K562 (cell line): ENCODE results near the gene FANCG. TPM values are rescaled to one million over a fixed set of nuclear protein-coding genes. Genes with fewer than 3 reads are reported as not detected.
A peak's percentile ranks its signal among the peaks of the same experiment; 100 is the strongest.

Source experiments
- ATAC-seq: fragments of 200-7000 bp; cut with Tn5 transposase; 3 replicates; pipeline ENCODE4 v1.9.1; 2020; ENCODE audit warnings: moderate library complexity
- BruUV-seq: library from RNA; stranded (reverse); fragments of 400-500 nt; replicated peaks from 2 replicates; lab custom pipeline; 2021; lab: Mats Ljungman, UMichigan
- CTCF ChIA-PET: fragments of 300-600 bp; formaldehyde crosslinking; extraction: SDS; loops from one replicate; lab custom pipeline; 2021; ENCODE audit warnings: low intra/inter-chr PET ratio; lab: Yijun Ruan, JAX
- POLR2A ChIA-PET: fragments of 300-600, 350-650 bp; sonication (Branson Sonifier 250); formaldehyde crosslinking; extraction: SDS; loops from one replicate; lab custom pipeline; 2021; ENCODE audit warnings: antibody characterized with exemption, inconsistent platforms; lab: Yijun Ruan, JAX
- DNase-seq, 4 experiments: peaks; one replicate each; pipeline versions ENCODE4 v3.0.0 to v3.0.0-alpha.2; 2011 to 2018; ENCODE audit warnings: low spot score in 3 of 4, mixed read lengths in 3 of 4; ENCODE audit errors: extremely low read depth in 1 of 4
- FAIRE-seq: peaks from 2 replicates; lab custom pipeline; 2011; peaks lifted over from hg19 to GRCh38; lab: Jason Lieb, UNC
- H2AFZ ChIP-seq: 2 replicates; pipeline ENCODE4 v1.6.0; 2011; ENCODE audit warnings: low read depth, low read length, control low read depth, inconsistent platforms
- H3K27ac ChIP-seq: fragments of 200-600 bp; 3 replicates; pipeline ENCODE4 v1.8.0; 2011; ENCODE audit warnings: low read depth, mild to moderate bottlenecking, control low read depth, inconsistent platforms, low read length, moderate library complexity, mixed read lengths; ENCODE audit errors: extremely low read depth
- H3K27me3 ChIP-seq, 2 experiments: fragments of 300-600 bp in 1 of 2; 2 replicates in 1 of 2; 3 replicates in 1 of 2; pipeline versions ENCODE4 v1.6.0 to v1.8.0; 2011; ENCODE audit warnings: inconsistent platforms in 2 of 2, low read length in 2 of 2, mild to moderate bottlenecking in 1 of 2, mixed read lengths in 1 of 2, moderate library complexity in 1 of 2; ENCODE audit not compliant: control insufficient read depth in 2 of 2, insufficient read depth in 2 of 2
- H3K36me3 ChIP-seq: fragments of 300-600 bp; 3 replicates; pipeline ENCODE4 v1.8.0; 2011; ENCODE audit warnings: mild to moderate bottlenecking, low read length, inconsistent platforms; ENCODE audit not compliant: control insufficient read depth, insufficient read depth
- H3K4me1 ChIP-seq, 2 experiments: fragments of 200-600 bp in 1 of 2; replicated peaks in 1 of 2; 2 replicates in 1 of 2; 3 replicates in 1 of 2; pipeline versions ENCODE4 v1.5.1 to v1.8.0; 2011; ENCODE audit warnings: inconsistent platforms in 2 of 2, low read length in 2 of 2, mild to moderate bottlenecking in 1 of 2, mixed read lengths in 1 of 2, moderate library complexity in 1 of 2; ENCODE audit not compliant: control insufficient read depth in 2 of 2, insufficient read depth in 2 of 2
- H3K4me2 ChIP-seq: 2 replicates; pipeline ENCODE4 v1.6.1; 2011; ENCODE audit warnings: low read length, control low read depth, inconsistent platforms, mixed read lengths; ENCODE audit not compliant: insufficient read depth
- H3K4me3 ChIP-seq: fragments of 200-600 bp; sonication (generic), shearing (Covaris generic); 2 replicates; pipeline ENCODE4 v1.5.1; 2016; ENCODE audit warnings: control low read depth, inconsistent platforms
- H3K79me2 ChIP-seq: fragments of 200-600 bp; 3 replicates; pipeline ENCODE4 v1.8.0; 2011; ENCODE audit warnings: low read length, inconsistent platforms; ENCODE audit not compliant: control insufficient read depth, insufficient read depth
- H3K9ac ChIP-seq, 2 experiments: 2 replicates each; pipeline versions ENCODE4 v1.6.0 to v1.6.1; 2011; ENCODE audit warnings: low read depth in 2 of 2, low read length in 2 of 2, control low read depth in 1 of 2, inconsistent platforms in 1 of 2, mild to moderate bottlenecking in 1 of 2, mixed read lengths in 1 of 2; ENCODE audit not compliant: insufficient read depth in 1 of 2
- H3K9me1 ChIP-seq: one replicate; pipeline ENCODE4 v1.6.0; 2011; ENCODE audit warnings: inconsistent platforms, mild to moderate bottlenecking, low read length, moderate library complexity; ENCODE audit not compliant: control insufficient read depth, insufficient read depth
- H3K9me3 ChIP-seq: replicated peaks from 2 replicates; pipeline ENCODE4 v1.5.1; 2011; ENCODE audit warnings: low read depth, low read length, inconsistent platforms; ENCODE audit not compliant: control insufficient read depth, insufficient read depth
- H4K20me1 ChIP-seq: replicated peaks from 2 replicates; pipeline ENCODE4 v1.6.1; 2011; ENCODE audit warnings: low read length, inconsistent platforms, mixed read lengths; ENCODE audit not compliant: control insufficient read depth, insufficient read depth
- CHCHD3 ChIP-seq: fragments of 250-450 bp; sonication (Bioruptor Pico); IDR thresholded peaks from 2 replicates; pipeline ENCODE4 v2.1.2; 2022; ENCODE audit warnings: mild to moderate bottlenecking
- GTF2E2 ChIP-seq: fragments of 200-800 bp; sonication (Bioruptor generic); IDR thresholded peaks from 2 replicates; pipeline ENCODE4 v1.6.1; 2016; ENCODE audit warnings: missing genetic modification characterization, missing compliant biosample characterization
- KLF10 ChIP-seq: fragments of 250-450 bp; sonication (Bioruptor Pico); IDR thresholded peaks from 2 replicates; pipeline ENCODE4 v1.6.1; 2021; ENCODE audit warnings: matching md5 sums
- KLF6 ChIP-seq: fragments of 250-450 bp; sonication (Bioruptor Pico); IDR thresholded peaks from 2 replicates; pipeline ENCODE4 v1.4.0; 2020; ENCODE audit warnings: mild to moderate bottlenecking, moderate library complexity, borderline replicate concordance
- MCM5 ChIP-seq: fragments of 450-650 bp; IDR thresholded peaks from 2 replicates; pipeline ENCODE4 v1.6.1; 2016; ENCODE audit warnings: low read depth
- NFIX ChIP-seq: fragments of 250-450 bp; sonication (Bioruptor Pico); IDR thresholded peaks from 2 replicates; pipeline ENCODE4 v1.4.0; 2020; ENCODE audit warnings: low read depth, mild to moderate bottlenecking, moderate library complexity
- PTBP1 ChIP-seq: fragments of 200-400 bp; formaldehyde crosslinking; IDR thresholded peaks from 2 replicates; pipeline ENCODE4 v1.6.1; 2017; ENCODE audit warnings: low read depth, low read length
- RBM15 ChIP-seq: fragments of 200-400 bp; formaldehyde crosslinking; IDR thresholded peaks from 2 replicates; pipeline ENCODE4 v1.6.1; 2018; ENCODE audit warnings: mild to moderate bottlenecking, low read length, moderate library complexity; ENCODE audit not compliant: insufficient read depth
- STAT6 ChIP-seq: sonication (generic); formaldehyde crosslinking; IDR thresholded peaks from 2 replicates; pipeline ENCODE4 v1.8.1; 2023; ENCODE audit warnings: mild to moderate bottlenecking, missing genetic modification reagents
- TCFL5 ChIP-seq: fragments of 250-450 bp; sonication (Bioruptor Pico); conservative IDR thresholded peaks from 2 replicates; pipeline ENCODE4 v1.6.1; 2021; ENCODE audit warnings: mild to moderate bottlenecking, moderate library complexity, matching md5 sums
- TEAD4 ChIP-seq, 2 experiments: sonication (generic) in 1 of 2; formaldehyde crosslinking in 1 of 2; IDR thresholded peaks; 2 replicates each; pipeline versions ENCODE4 v1.6.1 to v1.8.0; 2012 to 2022; ENCODE audit warnings: borderline replicate concordance in 1 of 2, inconsistent platforms in 1 of 2, low read length in 1 of 2, mild to moderate bottlenecking in 1 of 2, missing genetic modification reagents in 1 of 2
- TSC22D4 ChIP-seq: fragments of 450-650 bp; IDR thresholded peaks from 2 replicates; pipeline ENCODE4 v1.6.1; 2016; ENCODE audit warnings: missing genetic modification characterization, missing biosample characterization, control low read depth
- ZNF146 ChIP-seq: IDR thresholded peaks from one replicate; pipeline ENCODE4 v1.6.1; 2018; ENCODE audit warnings: missing compliant biosample characterization; ENCODE audit not compliant: unreplicated experiment
- WGBS: fragments of 100-300 bp; shearing (Covaris generic); methylation state at CpG from one replicate; pipeline ENCODE4 v1.1.6; 2016; ENCODE audit warnings: low coverage, mixed read lengths; ENCODE audit not compliant: insufficient coverage; ENCODE audit errors: missing lambda C conversion rate; 5-methylcytosine and 5-hydroxymethylcytosine counted together
- in situ Hi-C: fragments of 300-500 bp; cut with MboI; formaldehyde crosslinking; loops from 4 replicates; pipeline ENCODE4 v1.15.0; 2018; ENCODE audit warnings: inconsistent platforms, mixed read lengths
- intact Hi-C: fragments of 100-400 bp; cut with micrococcal nuclease; formaldehyde crosslinking; loops from 2 replicates; pipeline ENCODE4 v1.14.2; 2022
- polyA plus RNA-seq, 8 experiments: library from polyadenylated mRNA; depleted of rRNA in 4 of 8; stranded (reverse) in 5 of 8; unstranded in 3 of 8; fragments of >200 nt; fragmentation: Nextera tagmentation in 2 of 8; fragmentation: Illumina TruSeq in 1 of 8; extraction: Ambion mirVana in 2 of 8; extraction: Trizol in 1 of 8; gene quantifications; 2 replicates each; pipeline versions ENCODE4 v1.2.1 to v1.2.3, GENCODE V29; 2011 to 2014; ENCODE audit warnings: inconsistent platforms in 1 of 8, missing spikeins in 1 of 8
- total RNA-seq, 7 experiments: library from RNA; depleted of rRNA in 6 of 7; stranded (reverse); fragments of >200 nt in 6 of 7; fragmentation: Illumina TruSeq in 2 of 7; extraction: Trizol in 2 of 7; gene quantifications; 2 replicates each; pipeline versions ENCODE4 v1.2.1 to v1.2.3, GENCODE V29; 2011 to 2021; ENCODE audit warnings: low replicate concordance in 1 of 7

FANCG gene
- total and polyA plus RNA-seq, 9 of the 15 experiments (the other 6 are each of a cell fraction or from before 2014, with no cell fraction given) = 7.5 to 43.9 (median 31.0) TPM

- peak overlapping the region; percentile 96 for H3K4me2 ChIP-seq
- H2AFZ ChIP-seq = peak overlapping the region; percentile 96; the same call in 1 of the 2 replicates
These were observed 24.0 kb upstream of the FANCG start for GRCh38 chr9:35103660-35104191.

More at GRCh38 chr9:35103660-35104191, 24.0 kb upstream of the FANCG start:
- BruUV-seq = no TSS peak
- no peaks in the 10 kb centered on the region for H3K9me1 ChIP-seq
- ATAC-seq = no peak
- POLR2A ChIA-PET = interaction anchor here (0.6 to 1.7 kb wide), 6 partner anchors 13 to 416 kb away, joined by 3 to 6 read pairs (median 4); partner anchors contain the start of gene FANCG
- H3K27ac ChIP-seq = peak overlapping the region; percentile 89
- H3K4me1 ChIP-seq = peaks cover 20 to 27% of the 10 kb centered on the region in 2 experiments; a peak in 4 of 5 replicates
- no peak for TF ChIP-seq KLF10 (CRISPR knock-in tag)
- TF ChIP-seq NFIX (CRISPR knock-in tag) = no peak
- TF ChIP-seq PTBP1 = no peak
- no peak for TF ChIP-seq TEAD4 (IDR thresholded peaks at IDR 0.05; ENCODE audit: low read length)
- TF ChIP-seq TEAD4 (CRISPR knock-in tag; IDR thresholded peaks at IDR 0.05; ENCODE audit: borderline replicate concordance) = no peak
- TF ChIP-seq MCM5 = no peak
- TF ChIP-seq GTF2E2 (tag) = no peak
- no peak for TF ChIP-seq STAT6 (CRISPR knock-in tag)
- TF ChIP-seq TCFL5 (CRISPR knock-in tag) = no peak
- TF ChIP-seq TSC22D4 (tag) = no peak
- TF ChIP-seq KLF6 (CRISPR knock-in tag) = no peak
- TF ChIP-seq ZNF146 (CRISPR knock-in tag) = no peak
- TF ChIP-seq RBM15 = no peak
- TF ChIP-seq CHCHD3 (CRISPR knock-in tag) = no peak
- H3K9me3 ChIP-seq = no peaks in the 10 kb centered on the region
- H3K4me3 ChIP-seq = peak overlapping the region; percentile 77; the same call in 1 of the 2 replicates
- peaks cover 24% of the 10 kb centered on the region for H3K79me2 ChIP-seq
- in situ Hi-C loops (no loop called here), intact Hi-C loops (no loop called here)
- FAIRE-seq = no peak
- no peaks in the 10 kb centered on the region for H3K27me3 ChIP-seq
- WGBS = 42% methylated on average over 5 of the region's 5 CpGs
- H4K20me1 ChIP-seq = no peaks in the 10 kb centered on the region
- CTCF ChIA-PET = no interaction called here
- H3K9ac ChIP-seq = peak overlapping the region; percentile 75 to 93; a peak in 2 of 4 replicates
- peaks cover 57% of the 10 kb centered on the region; the same call in 2 of the 3 replicates for H3K36me3 ChIP-seq
- no peak for DNase-seq
